ENCODE measurements around the gene CFAP65. TPM values are rescaled to one million over a fixed set of nuclear protein-coding genes. Genes with fewer than 3 reads are reported as not detected.

The CFAP65 gene
- total and polyA plus RNA-seq, 9 of the 15 experiments (the other 6 are each of a cell fraction or from before 2014, with no cell fraction given): not detected

GRCh38 chr2:219056176-219056895, 15.0 kb upstream of the CFAP65 start:
- H3K27ac ChIP-seq (ENCODE audit: extremely low read depth, low read depth, low read length): no peak overlapping the region
- no peak overlapping the region for H3K4me3 ChIP-seq
- POLR2A ChIA-PET: interaction anchor here (0.5 kb wide), 1 partner anchor 1449 kb away, joined by 3 read pairs; no protein-coding TSS in a partner anchor
- no peaks in the 10 kb centered on the region for H3K9me1 ChIP-seq (ENCODE audit: control insufficient read depth, insufficient read depth, low read length)
- H3K79me2 ChIP-seq (ENCODE audit: control insufficient read depth, insufficient read depth, low read length): no peaks in the 10 kb centered on the region
- H3K36me3 ChIP-seq (ENCODE audit: control insufficient read depth, insufficient read depth, low read length): no peaks in the 10 kb centered on the region
- ATAC-seq (no peak), DNase-seq (ENCODE audit: extremely low read depth in 1 of 4, low spot score in 3 of 4) (no peak), FAIRE-seq (no peak)
- no peaks in the 10 kb centered on the region for H3K9me3 ChIP-seq (replicated peaks; ENCODE audit: control insufficient read depth, insufficient read depth, low read depth, low read length)
- BruUV-seq (replicated peaks): no TSS peak
- H3K4me1 ChIP-seq (replicated peaks in 1 of 2; ENCODE audit: control insufficient read depth in 2 of 2, insufficient read depth in 2 of 2, low read length in 2 of 2): peaks cover 0 to 25% of the 10 kb centered on the region in 2 experiments; a peak in 2 of 5 replicates
- 0 out of 2 replicates have a peak, but pooled peaks cover 6% of the 10 kb centered on the region for H4K20me1 ChIP-seq (replicated peaks; ENCODE audit: control insufficient read depth, insufficient read depth, low read length)
- H3K4me2 ChIP-seq (ENCODE audit: insufficient read depth, low read length): no peak overlapping the region
- in situ Hi-C loops (cut with MboI): loop anchor here (5.0 kb wide), 1 partner anchor 101 kb away; no protein-coding TSS in a partner anchor
- intact Hi-C loops (cut with micrococcal nuclease): loop anchor here (5.0 kb wide), 1 partner anchor 64 kb away; the partner anchor contains the start of gene CRYBA2
- no peak overlapping the region for H3K9ac ChIP-seq (ENCODE audit: insufficient read depth in 1 of 2, low read depth in 2 of 2, low read length in 2 of 2)
- CTCF ChIA-PET (ENCODE audit: low intra/inter-chr PET ratio): no interaction called here
- WGBS (ENCODE audit: insufficient coverage, low coverage, missing lambda C conversion rate): 2% methylated on average over 7 of the region's 9 CpGs
- TF ChIP-seq FOXO4 (CRISPR knock-in tag; IDR thresholded peaks at IDR 0.05) (no peak), ZMIZ1 (IDR thresholded peaks at IDR 0.05; ENCODE audit: low read depth in 2 of 2, low read length in 2 of 2) (no peak), ESRRB (CRISPR knock-in tag; IDR thresholded peaks at IDR 0.05; ENCODE audit: borderline replicate concordance) (no peak), RHOXF2B (CRISPR knock-in tag; conservative IDR thresholded peaks at IDR 0.05) (no peak), PCBP2 (IDR thresholded peaks at IDR 0.05; ENCODE audit: low read depth, low read length, poor library complexity, severe bottlenecking) (no peak)
- no peak overlapping the region for H2AFZ ChIP-seq (ENCODE audit: low read depth, low read length)
- H3K27me3 ChIP-seq (ENCODE audit: control insufficient read depth in 2 of 2, insufficient read depth in 2 of 2, low read length in 2 of 2): peaks cover 14 to 54% of the 10 kb centered on the region in 2 experiments; a peak in 4 of 5 replicates

Data from K562 (cell line).